HEK293 (cell line): Measurements from ENCODE around the gene BCR.

ENCODE experiments used
- CTCF ChIA-PET: fragments of 350-600 bp; formaldehyde crosslinking; extraction: SDS; loops from one replicate; lab custom pipeline; 2021; ENCODE audit warnings: antibody characterized with exemption; lab: Yijun Ruan, JAX
- POLR2A ChIA-PET: fragments of 300-600 bp; formaldehyde crosslinking; extraction: SDS; loops from one replicate; lab custom pipeline; 2020; ENCODE audit warnings: antibody characterized with exemption, inconsistent platforms; lab: Yijun Ruan, JAX
- H3K27ac ChIP-seq: fragments of 200-500 bp; sonication (Bioruptor generic); 2 replicates; pipeline ENCODE4 v1.5.1; 2014; ENCODE audit warnings: low read depth, low read length, control low read depth, inconsistent platforms; ENCODE audit errors: extremely low read depth
- H3K36me3 ChIP-seq, 2 experiments: fragments of 200-500 bp in 1 of 2; sonication (Bioruptor generic) in 1 of 2; 1 replicate in 1 of 2; 2 replicates in 1 of 2; pipeline ENCODE4 v1.5.1; 2014 to 2017; ENCODE audit warnings: inconsistent platforms in 2 of 2, low read length in 2 of 2; ENCODE audit not compliant: control insufficient read depth in 2 of 2, insufficient read depth in 1 of 2
- H3K4me1 ChIP-seq: fragments of 200-500 bp; sonication (Bioruptor generic); 2 replicates; pipeline ENCODE4 v1.5.1; 2014; ENCODE audit warnings: mild to moderate bottlenecking, low read length, inconsistent platforms; ENCODE audit not compliant: control insufficient read depth, insufficient read depth
- H3K4me3 ChIP-seq: 2 replicates; pipeline ENCODE4 v1.5.1; 2011; ENCODE audit warnings: low read depth, mild to moderate bottlenecking, control low read depth, low read length, moderate library complexity
- H3K9me3 ChIP-seq: fragments of 200-500 bp; sonication (Bioruptor generic); 2 replicates; pipeline ENCODE4 v1.5.1; 2014; ENCODE audit warnings: low read depth, low read length, inconsistent platforms; ENCODE audit not compliant: control insufficient read depth, insufficient read depth
- ELK4 ChIP-seq: IDR thresholded peaks from 2 replicates; pipeline ENCODE4 v1.6.1; 2011; ENCODE audit warnings: mild to moderate bottlenecking, low read depth, low read length, borderline replicate concordance
- GLI4 ChIP-seq: fragments of 450-650 bp; formaldehyde crosslinking; IDR thresholded peaks from 2 replicates; pipeline ENCODE4 v1.5.1; 2016; ENCODE audit warnings: missing biosample characterization, missing genetic modification characterization
- PRDM10 ChIP-seq: fragments of 450-650 bp; formaldehyde crosslinking; IDR thresholded peaks from 2 replicates; pipeline ENCODE4 v1.5.1; 2016; ENCODE audit warnings: missing biosample characterization, missing genetic modification characterization
- RBAK ChIP-seq: fragments of 450-650 bp; formaldehyde crosslinking; IDR thresholded peaks from 2 replicates; pipeline ENCODE4 v1.5.1; 2016; ENCODE audit warnings: missing biosample characterization, missing genetic modification characterization
- SALL2 ChIP-seq: fragments of 450-650 bp; formaldehyde crosslinking; IDR thresholded peaks from 2 replicates; pipeline ENCODE4 v1.5.0; 2017; ENCODE audit warnings: missing biosample characterization, mild to moderate bottlenecking, missing genetic modification characterization, borderline replicate concordance
- ZBTB48 ChIP-seq: fragments of 450-650 bp; formaldehyde crosslinking; IDR thresholded peaks from 2 replicates; pipeline ENCODE4 v1.5.1; 2016; ENCODE audit warnings: missing biosample characterization, missing genetic modification characterization
- ZIC2 ChIP-seq: fragments of 450-650 bp; formaldehyde crosslinking; IDR thresholded peaks from 2 replicates; pipeline ENCODE4 v1.5.1; 2016; ENCODE audit warnings: missing biosample characterization, missing genetic modification characterization
- ZNF121 ChIP-seq: fragments of 450-650 bp; formaldehyde crosslinking; IDR thresholded peaks from 2 replicates; pipeline ENCODE4 v1.5.1; 2016; ENCODE audit warnings: missing biosample characterization, missing genetic modification characterization
- ZNF274 ChIP-seq, 2 experiments: fragments of 200-500 bp in 1 of 2; fragments of 450-650 bp in 1 of 2; sonication (Bioruptor generic) in 1 of 2; formaldehyde crosslinking in 1 of 2; IDR thresholded peaks; 2 replicates each; pipeline versions ENCODE4 v1.5.1 to v1.6.1; 2014 to 2016; ENCODE audit warnings: borderline replicate concordance in 1 of 2, inconsistent platforms in 1 of 2, low read length in 1 of 2, missing biosample characterization in 1 of 2, missing genetic modification characterization in 1 of 2
- ZNF664 ChIP-seq: fragments of 450-650 bp; formaldehyde crosslinking; IDR thresholded peaks from 2 replicates; pipeline ENCODE4 v1.5.1; 2016; ENCODE audit warnings: missing biosample characterization, missing genetic modification characterization
- ZNF670 ChIP-seq: fragments of 450-650 bp; formaldehyde crosslinking; IDR thresholded peaks from 2 replicates; pipeline ENCODE4 v1.5.1; 2016; ENCODE audit warnings: missing biosample characterization, missing genetic modification characterization, low read depth
- ZNF747 ChIP-seq: fragments of 450-650 bp; formaldehyde crosslinking; IDR thresholded peaks from 2 replicates; pipeline ENCODE4 v1.5.1; 2016; ENCODE audit warnings: missing biosample characterization, missing genetic modification characterization
- ZNF76 ChIP-seq: fragments of 450-650 bp; formaldehyde crosslinking; IDR thresholded peaks from 2 replicates; pipeline ENCODE4; 2016; ENCODE audit warnings: low read depth, missing biosample characterization, missing genetic modification characterization, borderline replicate concordance
- ZSCAN30 ChIP-seq: fragments of 450-650 bp; IDR thresholded peaks from 2 replicates; pipeline ENCODE4 v1.5.1; 2018; ENCODE audit warnings: missing biosample characterization, mild to moderate bottlenecking, missing genetic modification characterization, moderate library complexity
- TF ChIP-seq, protein P1 (sequence below): fragments of 450-650 bp; formaldehyde crosslinking; IDR thresholded peaks from 2 replicates; pipeline ENCODE4 v1.5.1; 2016; ENCODE audit warnings: missing biosample characterization, missing genetic modification characterization
- TF ChIP-seq, protein P2 (sequence below): fragments of 450-650 bp; formaldehyde crosslinking; IDR thresholded peaks from 2 replicates; pipeline ENCODE4 v1.5.1; 2016; ENCODE audit warnings: missing biosample characterization, missing genetic modification characterization, low read depth
- TF ChIP-seq, protein P3 (sequence below): fragments of 450-650 bp; formaldehyde crosslinking; IDR thresholded peaks from 2 replicates; pipeline ENCODE4 v1.5.1; 2016; ENCODE audit warnings: missing biosample characterization, missing genetic modification characterization

BCR gene

GRCh38 chr22:23183061-23183698 is 2.9 kb downstream of the BCR start (continued):
- TF ChIP-seq, protein P1, sequence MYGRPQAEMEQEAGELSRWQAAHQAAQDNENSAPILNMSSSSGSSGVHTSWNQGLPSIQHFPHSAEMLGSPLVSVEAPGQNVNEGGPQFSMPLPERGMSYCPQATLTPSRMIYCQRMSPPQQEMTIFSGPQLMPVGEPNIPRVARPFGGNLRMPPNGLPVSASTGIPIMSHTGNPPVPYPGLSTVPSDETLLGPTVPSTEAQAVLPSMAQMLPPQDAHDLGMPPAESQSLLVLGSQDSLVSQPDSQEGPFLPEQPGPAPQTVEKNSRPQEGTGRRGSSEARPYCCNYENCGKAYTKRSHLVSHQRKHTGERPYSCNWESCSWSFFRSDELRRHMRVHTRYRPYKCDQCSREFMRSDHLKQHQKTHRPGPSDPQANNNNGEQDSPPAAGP (tag by site-specific recombination): no peak
- TF ChIP-seq ZSCAN30 (tag by site-specific recombination) (no peak), SALL2 (tag by site-specific recombination) (no peak), ZNF747 (no peak), ZNF76 (tag by site-specific recombination) (0 out of 2 replicates have a peak, but pooled peaks have one; percentile 38), ELK4 (no peak), ZNF670 (tag by site-specific recombination) (no peak), ZIC2 (tag by site-specific recombination) (no peak), ZNF274 (IDR thresholded peaks at IDR 0.05; ENCODE audit: low read length) (no peak), ZNF274 (tag by site-specific recombination; IDR thresholded peaks at IDR 0.05; ENCODE audit: borderline replicate concordance) (no peak), ZBTB48 (tag by site-specific recombination) (peak; percentile 66; the same call in 1 of the 2 replicates), GLI4 (tag by site-specific recombination) (no peak)
- TF ChIP-seq, protein P2, sequence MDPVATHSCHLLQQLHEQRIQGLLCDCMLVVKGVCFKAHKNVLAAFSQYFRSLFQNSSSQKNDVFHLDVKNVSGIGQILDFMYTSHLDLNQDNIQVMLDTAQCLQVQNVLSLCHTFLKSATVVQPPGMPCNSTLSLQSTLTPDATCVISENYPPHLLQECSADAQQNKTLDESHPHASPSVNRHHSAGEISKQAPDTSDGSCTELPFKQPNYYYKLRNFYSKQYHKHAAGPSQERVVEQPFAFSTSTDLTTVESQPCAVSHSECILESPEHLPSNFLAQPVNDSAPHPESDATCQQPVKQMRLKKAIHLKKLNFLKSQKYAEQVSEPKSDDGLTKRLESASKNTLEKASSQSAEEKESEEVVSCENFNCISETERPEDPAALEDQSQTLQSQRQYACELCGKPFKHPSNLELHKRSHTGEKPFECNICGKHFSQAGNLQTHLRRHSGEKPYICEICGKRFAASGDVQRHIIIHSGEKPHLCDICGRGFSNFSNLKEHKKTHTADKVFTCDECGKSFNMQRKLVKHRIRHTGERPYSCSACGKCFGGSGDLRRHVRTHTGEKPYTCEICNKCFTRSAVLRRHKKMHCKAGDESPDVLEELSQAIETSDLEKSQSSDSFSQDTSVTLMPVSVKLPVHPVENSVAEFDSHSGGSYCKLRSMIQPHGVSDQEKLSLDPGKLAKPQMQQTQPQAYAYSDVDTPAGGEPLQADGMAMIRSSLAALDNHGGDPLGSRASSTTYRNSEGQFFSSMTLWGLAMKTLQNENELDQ (tag by site-specific recombination): no peak
- TF ChIP-seq, all 188 proteins: peak for 8

- TF ChIP-seq ZNF664 (no peak), ZNF121 (tag by site-specific recombination) (peak; percentile 87), PRDM10 (tag by site-specific recombination) (peak; percentile 40; the same call in 1 of the 2 replicates), RBAK (no peak)
- TF ChIP-seq, protein P3, sequence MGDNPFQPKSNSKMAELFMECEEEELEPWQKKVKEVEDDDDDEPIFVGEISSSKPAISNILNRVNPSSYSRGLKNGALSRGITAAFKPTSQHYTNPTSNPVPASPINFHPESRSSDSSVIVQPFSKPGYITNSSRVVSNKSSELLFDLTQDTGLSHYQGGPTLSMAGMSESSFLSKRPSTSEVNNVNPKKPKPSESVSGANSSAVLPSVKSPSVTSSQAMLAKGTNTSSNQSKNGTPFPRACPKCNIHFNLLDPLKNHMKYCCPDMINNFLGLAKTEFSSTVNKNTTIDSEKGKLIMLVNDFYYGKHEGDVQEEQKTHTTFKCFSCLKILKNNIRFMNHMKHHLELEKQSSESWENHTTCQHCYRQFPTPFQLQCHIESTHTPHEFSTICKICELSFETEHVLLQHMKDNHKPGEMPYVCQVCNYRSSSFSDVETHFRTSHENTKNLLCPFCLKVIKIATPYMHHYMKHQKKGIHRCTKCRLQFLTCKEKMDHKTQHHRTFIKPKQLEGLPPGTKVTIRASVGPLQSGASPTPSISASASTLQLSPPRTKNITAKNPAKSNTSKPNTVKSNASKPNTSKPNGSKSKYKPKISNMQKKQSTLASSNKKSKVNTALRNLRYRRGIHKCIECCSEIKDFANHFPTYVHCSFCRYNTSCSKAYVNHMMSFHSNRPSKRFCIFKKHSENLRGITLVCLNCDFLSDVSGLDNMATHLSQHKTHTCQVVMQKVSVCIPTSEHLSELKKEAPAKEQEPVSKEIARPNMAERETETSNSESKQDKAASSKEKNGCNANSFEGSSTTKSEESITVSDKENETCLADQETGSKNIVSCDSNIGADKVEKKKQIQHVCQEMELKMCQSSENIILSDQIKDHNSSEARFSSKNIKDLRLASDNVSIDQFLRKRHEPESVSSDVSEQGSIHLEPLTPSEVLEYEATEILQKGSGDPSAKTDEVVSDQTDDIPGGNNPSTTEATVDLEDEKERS (tag by site-specific recombination): no peak
- no peak overlapping the region for H3K27ac ChIP-seq
- H3K4me1 ChIP-seq: no peaks in the 10 kb centered on the region
- no peak overlapping the region for H3K4me3 ChIP-seq
- H3K36me3 ChIP-seq: peaks cover 0 to 35% of the 10 kb centered on the region in 2 experiments; a peak in 1 of 3 replicates
- no peaks in the 10 kb centered on the region for H3K9me3 ChIP-seq
- ChIA-PET POLR2A (interaction anchor here (0.8 to 1.0 kb wide), 2 partner anchors 97 to 710 kb away, joined by 4 to 5 read pairs; partner anchors contain the start of gene MIF), CTCF (interaction anchor here (0.7 to 2.4 kb wide), 9 partner anchors 8 to 98 kb away, joined by 3 to 10 read pairs (median 5); no protein-coding TSS in a partner anchor)
These were observed 3.9 kb downstream of the BCR start for GRCh38 chr22:23184100-23184763.
